Dermis microvascular lymphatic vessel endothelial cell (primary cell): ENCODE data around the gene CADPS2. TPM values are rescaled to one million over a fixed set of nuclear protein-coding genes. Genes with fewer than 3 reads are reported as not detected.

Source experiments
- DNase-seq, 2 donors: peaks; one replicate each; pipeline versions ENCODE4 v3.0.0 to v3.0.0-alpha.2; 2010; ENCODE audit warnings: low read depth in 2 of 2
- total RNA-seq: library from RNA; depleted of rRNA; stranded (reverse); fragments of >200 nt; gene quantifications from 2 replicates; pipeline ENCODE4 v1.2.1, GENCODE V29; 2014

Gene CADPS2
- total RNA-seq, 1 donor from 2014 or later, result 49.0 TPM

DNA sequence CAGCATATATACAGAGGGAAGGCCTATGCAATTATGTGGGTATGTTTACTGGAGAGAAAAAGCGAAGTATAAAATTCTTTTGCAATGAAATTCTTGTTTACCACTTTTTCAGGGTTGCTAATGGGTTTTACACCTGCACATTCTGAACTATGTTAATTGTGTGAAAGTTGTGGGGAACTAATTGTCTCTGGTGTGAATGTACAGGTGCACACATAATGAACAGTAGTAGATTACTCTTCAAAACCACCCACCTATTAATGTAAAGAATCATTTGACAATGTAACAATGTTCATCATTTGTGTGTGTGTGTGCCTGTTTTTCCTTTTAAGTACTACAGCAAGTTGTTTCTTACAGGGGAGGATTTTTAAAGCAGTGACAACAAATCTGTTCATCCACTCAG, 501.7 kb downstream of the CADPS2 start:
- DNase-seq, result no peak

GRCh38 chr7:122383934-122384333, 502.3 kb downstream of the CADPS2 start:
- no peak for DNase-seq

DNA sequence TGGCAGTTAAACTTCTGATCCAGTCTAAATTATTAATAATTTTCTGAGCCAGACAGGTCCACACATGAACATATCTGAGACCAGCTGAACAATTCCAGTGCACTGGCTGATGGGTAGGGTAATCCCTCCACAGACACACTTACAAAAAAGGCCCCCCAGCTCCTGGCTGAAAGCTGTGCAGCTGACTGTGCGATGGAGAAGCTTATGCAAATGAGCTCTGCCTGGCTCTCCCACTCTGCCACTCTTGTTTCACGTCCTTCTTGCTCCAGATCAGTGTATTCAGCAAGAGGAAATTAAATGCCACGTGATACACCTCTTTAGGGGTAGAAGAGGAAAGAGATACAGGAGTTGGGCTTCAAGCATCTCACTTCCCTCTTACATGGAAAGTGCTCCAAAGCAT, 505.3 kb downstream of the CADPS2 start:
- DNase-seq, result no peak

DNA sequence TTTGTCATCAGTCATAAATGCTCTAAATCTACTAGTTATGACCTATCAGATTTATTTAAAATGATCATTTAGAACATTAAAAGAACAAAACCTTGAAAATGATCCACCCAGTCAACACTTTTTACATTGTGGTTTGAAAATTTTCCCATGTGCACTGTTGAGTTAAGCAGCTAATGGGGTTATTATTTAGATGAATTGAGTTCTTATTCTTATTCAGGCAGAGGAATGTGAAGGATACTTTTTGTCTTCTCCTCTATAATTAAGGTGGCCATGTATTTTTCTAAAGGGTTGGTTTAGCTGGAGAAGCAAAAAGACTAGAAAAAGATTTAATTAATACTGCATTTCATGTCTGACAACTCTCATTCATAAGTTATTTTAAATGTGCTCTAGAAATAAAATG, 506.8 kb downstream of the CADPS2 start:
- DNase-seq, result no peak

GRCh38 chr7:122369756-122370155, 516.5 kb downstream of the CADPS2 start:
- DNase-seq, result no peak

GRCh38 chr7:122364761-122365280, 521.4 kb downstream of the CADPS2 start:
- peak; percentile 6 to 58 for DNase-seq

- no peak for DNase-seq
Measured at GRCh38 chr7:122363144-122363543, 523.1 kb downstream of the CADPS2 start.

- no peak for DNase-seq
Measured at GRCh38 chr7:122362473-122362872, 523.8 kb downstream of the CADPS2 start.

DNA sequence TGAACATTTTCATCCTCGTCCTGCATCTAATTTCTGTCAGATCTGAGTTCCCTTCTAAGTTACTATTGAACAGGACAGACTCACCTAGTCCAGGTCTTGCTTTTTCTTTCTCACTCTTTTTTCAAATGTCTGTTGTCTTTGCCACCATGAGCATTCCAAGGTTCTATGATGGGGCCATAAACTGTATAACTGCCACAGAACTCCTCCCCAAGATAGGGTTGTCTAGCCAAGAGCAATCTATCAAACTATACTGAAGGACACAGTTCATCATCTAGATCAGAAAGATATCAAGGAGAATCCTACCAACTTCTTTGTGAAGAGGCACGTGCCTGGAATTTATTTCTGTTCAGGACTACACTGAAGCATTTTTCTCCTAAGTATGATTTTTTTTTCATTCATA, 531.6 kb downstream of the CADPS2 start:
- DNase-seq, result no peak

- DNase-seq, result no peak
Measured at GRCh38 chr7:122352454-122352853, 533.8 kb downstream of the CADPS2 start.

DNA sequence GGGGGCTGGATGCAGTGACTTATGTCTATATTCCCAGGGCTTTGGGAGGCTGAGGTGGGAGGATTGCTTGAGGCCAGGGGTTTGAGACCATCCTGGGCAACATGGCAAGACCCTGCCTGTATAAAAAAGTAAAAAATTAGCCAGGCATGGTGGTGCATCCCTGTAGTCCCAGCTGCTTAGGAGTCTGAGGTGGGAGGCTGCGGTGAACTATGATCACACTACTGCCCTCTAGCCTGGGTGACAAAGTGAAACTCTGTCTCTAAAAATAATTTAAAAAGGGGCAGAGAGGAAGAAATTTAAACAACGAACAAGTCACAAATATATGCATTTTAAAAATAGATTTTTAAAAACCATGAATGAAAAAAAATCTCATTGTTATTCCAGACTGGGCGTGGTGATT, 535.6 kb downstream of the CADPS2 start:
- no peak for DNase-seq

GRCh38 chr7:122344303-122344620, 542.0 kb downstream of the CADPS2 start:
- no peak for DNase-seq

- no peak for DNase-seq
Measured at GRCh38 chr7:122343601-122344302, 542.5 kb downstream of the CADPS2 start.

DNA sequence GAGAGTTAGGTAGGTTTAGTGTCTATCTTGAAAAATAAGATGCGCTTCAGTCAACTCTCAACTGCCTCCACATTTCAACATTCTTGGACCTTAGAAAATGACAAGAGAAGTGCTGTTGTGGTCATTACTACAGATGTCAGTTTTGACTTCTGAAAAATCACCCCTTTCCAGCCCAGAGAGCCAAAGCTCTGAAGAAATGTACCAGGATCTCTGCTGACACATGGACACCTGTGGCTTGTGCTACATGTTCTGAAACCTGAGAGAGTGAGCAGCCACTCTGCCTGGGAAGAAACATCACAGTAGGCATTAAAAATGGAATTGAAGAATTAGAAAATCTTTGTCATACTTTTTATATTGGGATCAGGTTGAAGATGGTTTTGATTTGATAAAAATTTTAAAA, 545.8 kb downstream of the CADPS2 start:
- no peak for DNase-seq

GRCh38 chr7:122339145-122339904, 546.9 kb downstream of the CADPS2 start:
- no peak for DNase-seq

DNA sequence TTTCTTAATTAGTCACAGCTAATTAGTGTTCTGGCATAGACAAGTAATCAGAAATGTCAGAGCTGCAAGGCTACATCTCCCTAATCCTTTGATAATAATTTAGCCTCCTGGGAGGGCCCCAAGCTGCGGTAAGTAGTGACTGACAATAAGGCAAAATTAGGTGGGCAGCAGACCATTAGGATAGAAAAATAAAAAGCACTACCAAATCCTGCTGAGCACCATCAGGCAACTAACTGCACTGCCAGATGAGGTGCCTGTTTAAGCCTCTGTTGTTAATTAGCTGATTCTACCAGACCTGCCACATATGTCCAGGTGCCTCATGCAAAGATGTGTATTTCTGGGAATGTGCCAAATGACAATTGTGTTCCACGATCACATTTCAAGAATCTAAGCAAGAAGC, 549.2 kb downstream of the CADPS2 start:
- DNase-seq, result no peak

DNA sequence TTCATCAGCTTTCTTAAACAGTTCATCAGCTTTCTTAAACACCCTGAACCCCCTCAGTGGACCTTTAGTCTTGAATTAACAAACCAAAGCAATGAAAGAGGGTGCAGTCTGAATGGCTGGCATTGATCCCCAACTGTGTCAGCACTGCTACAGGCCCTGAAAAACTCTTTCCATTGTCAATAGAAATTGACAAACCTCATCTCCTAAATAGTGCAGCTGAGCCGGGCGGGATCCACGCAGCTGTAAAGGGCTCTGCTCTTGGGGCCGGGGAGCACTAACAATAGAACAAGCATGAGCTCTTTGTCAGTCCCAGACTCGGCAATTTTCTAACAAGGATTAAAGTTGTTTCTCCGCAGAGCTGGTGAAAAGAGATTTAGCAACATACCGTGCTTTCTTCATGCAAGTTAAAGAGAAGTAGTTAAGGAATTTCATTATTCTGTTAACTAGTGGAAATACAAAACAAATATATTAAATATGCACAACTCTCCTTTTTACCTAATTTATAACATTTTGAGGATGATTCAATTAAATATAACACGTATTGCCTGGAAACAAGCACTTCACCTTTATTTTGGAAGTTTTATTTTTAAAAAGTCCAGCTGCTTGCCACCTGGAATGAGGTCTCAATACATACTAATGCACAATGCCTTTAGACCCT, 557.0 kb downstream of the CADPS2 start:
- DNase-seq, result no peak

DNA sequence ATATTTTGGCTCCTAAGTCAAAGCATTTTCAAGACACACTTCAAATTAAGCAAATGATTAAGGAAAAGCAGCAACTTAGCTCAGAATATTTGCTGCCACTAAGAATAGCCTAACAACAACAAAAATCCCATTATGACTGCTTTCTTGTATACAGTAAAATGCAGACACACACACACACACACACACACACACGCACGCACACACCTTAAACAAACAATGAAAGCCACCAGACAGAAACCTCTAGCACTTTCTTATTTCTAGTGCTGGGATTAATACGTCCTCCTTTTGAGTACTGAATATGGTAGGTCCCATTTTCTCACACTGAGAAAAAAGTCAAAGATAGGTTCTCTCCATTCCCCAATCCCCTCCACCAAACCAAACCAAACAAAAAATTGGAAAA, 558.3 kb downstream of the CADPS2 start:
- no peak for DNase-seq

- DNase-seq, result no peak
Measured at GRCh38 chr7:122316467-122317388, 569.5 kb downstream of the CADPS2 start.

- no peak for DNase-seq
Measured at GRCh38 chr7:122315507-122316466, 570.5 kb downstream of the CADPS2 start.
